ENCODE measurements around the gene SMG6. TPM values are rescaled to one million over a fixed set of nuclear protein-coding genes. Genes with fewer than 3 reads are reported as not detected.

SMG6 gene
- polyA plus RNA-seq, 1 of the 3 experiments (the other 2 are of a cell fraction), result 15.7 TPM

- DNase-seq, result no peak
- Histone ChIP-seq H3K27me3 (ENCODE audit: insufficient read depth) (no peaks in the 10 kb centered on the region), H3K9me2 (no peaks in the 10 kb centered on the region), H2AFZ (ENCODE audit: low read depth) (no peak overlapping the region), H3K4me3 (ENCODE audit: low read depth in 2 of 2, low read length in 1 of 2) (no peak overlapping the region), H3K27ac (ENCODE audit: low read depth in 2 of 2, low read length in 1 of 2) (no peak overlapping the region), H3K4me1 (ENCODE audit: control insufficient read depth in 1 of 2, insufficient read depth in 2 of 2, low read depth in 1 of 2, low read length in 1 of 2) (peaks cover 4 to 16% of the 10 kb centered on the region in 2 experiments; a peak in 2 of 4 replicates), H3K9me3 (no peaks in the 10 kb centered on the region), H3K36me3 (replicated peaks in 1 of 2; ENCODE audit: control insufficient read depth in 1 of 2, insufficient read depth in 2 of 2, low read length in 1 of 2) (peaks cover 0 to 2% of the 10 kb centered on the region in 2 experiments), H4K20me1 (ENCODE audit: insufficient read depth) (peaks cover 5% of the 10 kb centered on the region; the same call in 1 of the 2 replicates), H3K9ac (no peak overlapping the region), H3F3A (replicated peaks; ENCODE audit: insufficient read depth) (peaks cover 15% of the 10 kb centered on the region), H3K79me2 (ENCODE audit: insufficient read depth) (peaks cover 8% of the 10 kb centered on the region; the same call in 1 of the 2 replicates), H3K4me2 (no peak overlapping the region)
- 87% methylated on average over 14 of the region's 14 CpGs for WGBS (ENCODE audit: low lambda C conversion rate)
- no peak for TF ChIP-seq TAF1 (IDR thresholded peaks at IDR 0.05; ENCODE audit: borderline replicate concordance, low read depth, low read length)
- TF ChIP-seq MAX (IDR thresholded peaks at IDR 0.05; ENCODE audit: low read depth), result no peak
- TF ChIP-seq YY1 (IDR thresholded peaks at IDR 0.05; ENCODE audit: low read depth), result no peak
- TF ChIP-seq CHD2 (IDR thresholded peaks at IDR 0.05; ENCODE audit: low read length, partially characterized antibody), result no peak
- TF ChIP-seq PBX3 (IDR thresholded peaks at IDR 0.05), result no peak
- TF ChIP-seq RFX5 (IDR thresholded peaks at IDR 0.05; ENCODE audit: low read length), result no peak
- no peak for TF ChIP-seq MEF2A (IDR thresholded peaks at IDR 0.05; ENCODE audit: borderline replicate concordance, low read depth)
- no peak for TF ChIP-seq TCF12 (IDR thresholded peaks at IDR 0.05)
- no peak for TF ChIP-seq IRF3 (IDR thresholded peaks at IDR 0.05; ENCODE audit: low read depth, low read length)
- no peak for TF ChIP-seq RCOR1 (IDR thresholded peaks at IDR 0.05; ENCODE audit: low read length)
- ChIA-PET CTCF (interaction anchor here (1.0 to 3.6 kb wide), 8 partner anchors 10 to 231 kb away, joined by 3 to 50 read pairs (median 4); no protein-coding TSS in a partner anchor), POLR2A (no interaction called here)
Measured at GRCh38 chr17:2051933-2052559, 251.5 kb downstream of the SMG6 start.

GRCh38 chr17:2051061-2051932 is 252.3 kb downstream of the SMG6 start:
- no peak overlapping the region for H3K27ac ChIP-seq (ENCODE audit: low read depth in 2 of 2, low read length in 1 of 2)
- H3K4me2 ChIP-seq, result peak overlapping the region; percentile 79; the same call in 1 of the 2 replicates
- H3K36me3 ChIP-seq (replicated peaks in 1 of 2; ENCODE audit: control insufficient read depth in 1 of 2, insufficient read depth in 2 of 2, low read length in 1 of 2), result peaks cover 0 to 2% of the 10 kb centered on the region in 2 experiments
- H3K4me3 ChIP-seq (ENCODE audit: low read depth in 2 of 2, low read length in 1 of 2), result peak overlapping the region in 1 of 2 experiments; percentile 75; a peak in 2 of 4 replicates
- ChIA-PET CTCF (interaction anchor here (0.9 to 3.6 kb wide), 9 partner anchors 11 to 232 kb away, joined by 3 to 50 read pairs (median 4); no protein-coding TSS in a partner anchor), POLR2A (no interaction called here)
- no peak overlapping the region for H2AFZ ChIP-seq (ENCODE audit: low read depth)
- H3K9me3 ChIP-seq, result no peaks in the 10 kb centered on the region
- peaks cover 4 to 16% of the 10 kb centered on the region in 2 experiments; a peak in 2 of 4 replicates for H3K4me1 ChIP-seq (ENCODE audit: control insufficient read depth in 1 of 2, insufficient read depth in 2 of 2, low read depth in 1 of 2, low read length in 1 of 2)
- no peak overlapping the region for H3K9ac ChIP-seq
- peaks cover 8% of the 10 kb centered on the region for H3K79me2 ChIP-seq (ENCODE audit: insufficient read depth)
- WGBS (ENCODE audit: low lambda C conversion rate), result 42% methylated on average over 42 of the region's 81 CpGs
- H3K27me3 ChIP-seq (ENCODE audit: insufficient read depth), result no peaks in the 10 kb centered on the region
- H3F3A ChIP-seq (replicated peaks; ENCODE audit: insufficient read depth), result peaks cover 20% of the 10 kb centered on the region
- no peaks in the 10 kb centered on the region for H3K9me2 ChIP-seq
- TF ChIP-seq POLR2AphosphoS5 (IDR thresholded peaks at IDR 0.05; ENCODE audit: low read depth, low read length), result no peak
- no peak for TF ChIP-seq EZH2phosphoT487 (IDR thresholded peaks at IDR 0.05; ENCODE audit: borderline replicate concordance, low read depth)
- no peak for TF ChIP-seq FOXM1 (IDR thresholded peaks at IDR 0.05; ENCODE audit: low read depth)
- no peak for TF ChIP-seq EP300 (IDR thresholded peaks at IDR 0.05; ENCODE audit: borderline replicate concordance in 1 of 2, low read depth in 1 of 2, low read length in 1 of 2)
- no peak for TF ChIP-seq ELF1 (IDR thresholded peaks at IDR 0.05)
- TF ChIP-seq NRF1 (IDR thresholded peaks at IDR 0.05; ENCODE audit: low read depth, low read length), result no peak
- no peak for TF ChIP-seq TCF12 (IDR thresholded peaks at IDR 0.05)
- no peak for TF ChIP-seq MAX (IDR thresholded peaks at IDR 0.05; ENCODE audit: low read depth)
- no peak for TF ChIP-seq FOSL2 (IDR thresholded peaks at IDR 0.05; ENCODE audit: borderline replicate concordance, low read depth)
- no peak for TF ChIP-seq SMC3 (IDR thresholded peaks at IDR 0.05; ENCODE audit: low read depth, low read length)
- no peak for TF ChIP-seq USF1 (IDR thresholded peaks at IDR 0.05; ENCODE audit: borderline replicate concordance, low read depth)
- TF ChIP-seq IRF3 (IDR thresholded peaks at IDR 0.05; ENCODE audit: low read depth, low read length), result no peak
- no peak for TF ChIP-seq NFIC (IDR thresholded peaks at IDR 0.05; ENCODE audit: borderline replicate concordance)
- no peak for DNase-seq
- peaks cover 5% of the 10 kb centered on the region; the same call in 1 of the 2 replicates for H4K20me1 ChIP-seq (ENCODE audit: insufficient read depth)
